ENCODE data around the gene CYB5A. TPM values are rescaled to one million over a fixed set of nuclear protein-coding genes. Genes with fewer than 3 reads are reported as not detected.
A peak's percentile ranks its signal among the peaks of the same experiment; 100 is the strongest.
"Not testable (repeated sequence)": the region's sequence is repeated elsewhere in the genome, so short reads cannot be mapped to it uniquely, and the experiment has no call there.

The CYB5A gene
- total RNA-seq, 1 donor from 2014 or later: 84.1 TPM

DNA sequence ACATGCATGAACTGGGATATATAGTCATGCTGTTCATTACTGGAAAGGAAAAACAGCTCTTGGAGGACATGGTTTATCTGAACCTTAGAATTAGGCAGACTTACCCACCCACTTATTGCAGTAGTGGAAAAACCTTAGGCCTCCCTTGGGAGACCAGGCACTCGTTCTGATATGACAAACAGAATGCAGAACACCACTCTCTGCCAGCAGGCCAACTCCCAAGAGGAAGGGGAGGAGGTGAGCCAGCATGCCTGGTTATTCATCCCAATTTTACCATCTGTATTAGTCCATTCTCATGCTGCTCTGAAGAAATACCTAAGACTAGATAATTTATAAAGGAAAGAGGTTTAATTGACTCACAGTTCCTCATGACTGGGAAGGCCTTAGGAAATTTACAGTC, 41.3 kb upstream of the CYB5A start:
- Histone ChIP-seq H3K36me3 (ENCODE audit: control insufficient read depth, insufficient read depth, low read length) (no peaks in the 10 kb centered on the region), H3K27me3 (ENCODE audit: control insufficient read depth, insufficient read depth, low read length) (no peaks in the 10 kb centered on the region), H3K4me3 (ENCODE audit: low read depth, low read length) (no peak overlapping the region)
- TF ChIP-seq, protein P1, sequence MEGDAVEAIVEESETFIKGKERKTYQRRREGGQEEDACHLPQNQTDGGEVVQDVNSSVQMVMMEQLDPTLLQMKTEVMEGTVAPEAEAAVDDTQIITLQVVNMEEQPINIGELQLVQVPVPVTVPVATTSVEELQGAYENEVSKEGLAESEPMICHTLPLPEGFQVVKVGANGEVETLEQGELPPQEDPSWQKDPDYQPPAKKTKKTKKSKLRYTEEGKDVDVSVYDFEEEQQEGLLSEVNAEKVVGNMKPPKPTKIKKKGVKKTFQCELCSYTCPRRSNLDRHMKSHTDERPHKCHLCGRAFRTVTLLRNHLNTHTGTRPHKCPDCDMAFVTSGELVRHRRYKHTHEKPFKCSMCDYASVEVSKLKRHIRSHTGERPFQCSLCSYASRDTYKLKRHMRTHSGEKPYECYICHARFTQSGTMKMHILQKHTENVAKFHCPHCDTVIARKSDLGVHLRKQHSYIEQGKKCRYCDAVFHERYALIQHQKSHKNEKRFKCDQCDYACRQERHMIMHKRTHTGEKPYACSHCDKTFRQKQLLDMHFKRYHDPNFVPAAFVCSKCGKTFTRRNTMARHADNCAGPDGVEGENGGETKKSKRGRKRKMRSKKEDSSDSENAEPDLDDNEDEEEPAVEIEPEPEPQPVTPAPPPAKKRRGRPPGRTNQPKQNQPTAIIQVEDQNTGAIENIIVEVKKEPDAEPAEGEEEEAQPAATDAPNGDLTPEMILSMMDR (IDR thresholded peaks at IDR 0.05; ENCODE audit: insufficient read depth, low read length, poor library complexity, severe bottlenecking): no peak
- no peak for DNase-seq (ENCODE audit: low read depth)

DNA sequence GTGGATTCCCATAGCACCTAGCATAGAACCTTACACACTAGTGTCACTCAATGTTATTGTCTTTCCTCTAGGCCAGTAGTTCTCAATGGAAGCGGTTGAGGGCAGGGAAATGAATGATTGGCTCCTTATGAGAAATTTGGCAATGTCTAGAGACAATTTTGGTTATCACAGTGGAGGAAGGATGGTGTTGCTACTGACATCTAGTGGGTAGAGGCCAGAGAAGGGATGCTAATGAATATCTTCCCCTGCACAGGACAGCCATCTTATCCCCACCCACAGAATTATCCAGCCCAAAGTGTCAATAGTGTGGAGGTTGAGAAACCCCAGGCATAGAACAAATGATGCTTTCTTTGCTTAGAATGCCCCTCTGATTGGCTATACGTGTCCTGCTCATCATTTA, 39.6 kb upstream of the CYB5A start:
- H3K27me3 ChIP-seq (ENCODE audit: control insufficient read depth, insufficient read depth, low read length): no peaks in the 10 kb centered on the region
- H3K4me3 ChIP-seq (ENCODE audit: low read depth, low read length): no peak overlapping the region
- TF ChIP-seq, protein P1 (IDR thresholded peaks at IDR 0.05; ENCODE audit: insufficient read depth, low read length, poor library complexity, severe bottlenecking): peak; percentile 54
- H3K36me3 ChIP-seq (ENCODE audit: control insufficient read depth, insufficient read depth, low read length): no peaks in the 10 kb centered on the region
- DNase-seq (ENCODE audit: low read depth): no peak

DNA sequence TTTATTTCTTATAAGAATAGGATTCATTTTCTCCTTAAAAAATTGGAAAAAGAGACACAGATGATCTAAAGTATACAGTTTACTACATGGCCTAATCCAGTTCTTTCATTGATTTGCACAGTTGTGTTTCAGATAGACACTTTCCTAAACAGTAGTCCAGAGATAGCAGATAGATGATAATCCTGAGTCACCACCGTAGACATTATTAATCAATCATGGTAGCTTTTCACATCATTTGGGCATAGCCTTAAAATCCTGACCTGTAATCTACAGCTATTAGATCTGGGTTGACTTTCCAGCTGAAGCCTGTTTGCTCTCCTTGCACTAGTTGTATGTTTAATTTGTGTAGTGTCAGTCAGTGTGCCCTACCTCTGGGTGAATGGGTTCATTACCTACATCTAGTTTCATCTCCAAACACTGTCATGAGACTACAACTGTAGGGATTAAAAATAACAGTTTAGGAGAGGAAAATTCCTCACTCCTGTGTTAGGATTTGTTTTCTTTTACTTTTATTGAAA, 38.0 kb upstream of the CYB5A start:
- DNase-seq (ENCODE audit: low read depth): no peak
- Histone ChIP-seq H3K36me3 (ENCODE audit: control insufficient read depth, insufficient read depth, low read length) (no peaks in the 10 kb centered on the region), H3K27me3 (ENCODE audit: control insufficient read depth, insufficient read depth, low read length) (no peaks in the 10 kb centered on the region), H3K4me3 (ENCODE audit: low read depth, low read length) (no peak overlapping the region)
- TF ChIP-seq, protein P1 (IDR thresholded peaks at IDR 0.05; ENCODE audit: insufficient read depth, low read length, poor library complexity, severe bottlenecking): no peak

DNA sequence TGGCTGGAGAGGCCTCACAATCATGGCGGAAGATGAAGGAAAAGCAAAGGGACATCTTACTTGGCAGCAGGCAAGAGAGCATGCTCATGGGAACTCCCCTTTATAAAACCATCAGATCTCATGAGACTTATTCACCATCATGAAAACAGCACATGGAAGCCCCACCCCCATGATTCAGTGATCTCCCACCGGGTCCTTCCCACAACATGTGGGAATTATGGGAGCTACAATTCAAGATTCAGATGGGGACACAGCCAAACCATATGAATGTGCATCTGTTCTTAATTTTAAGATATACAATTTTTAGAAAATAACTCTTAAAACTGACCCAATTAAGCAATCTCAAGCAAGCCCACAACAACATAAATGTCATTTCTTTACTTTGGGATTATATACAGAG, 36.4 kb upstream of the CYB5A start:
- Histone ChIP-seq H3K36me3 (ENCODE audit: control insufficient read depth, insufficient read depth, low read length) (no peaks in the 10 kb centered on the region), H3K4me3 (ENCODE audit: low read depth, low read length) (no peak overlapping the region), H3K27me3 (ENCODE audit: control insufficient read depth, insufficient read depth, low read length) (no peaks in the 10 kb centered on the region)
- DNase-seq (ENCODE audit: low read depth): no peak
- TF ChIP-seq, protein P1 (IDR thresholded peaks at IDR 0.05; ENCODE audit: insufficient read depth, low read length, poor library complexity, severe bottlenecking): no peak

DNA sequence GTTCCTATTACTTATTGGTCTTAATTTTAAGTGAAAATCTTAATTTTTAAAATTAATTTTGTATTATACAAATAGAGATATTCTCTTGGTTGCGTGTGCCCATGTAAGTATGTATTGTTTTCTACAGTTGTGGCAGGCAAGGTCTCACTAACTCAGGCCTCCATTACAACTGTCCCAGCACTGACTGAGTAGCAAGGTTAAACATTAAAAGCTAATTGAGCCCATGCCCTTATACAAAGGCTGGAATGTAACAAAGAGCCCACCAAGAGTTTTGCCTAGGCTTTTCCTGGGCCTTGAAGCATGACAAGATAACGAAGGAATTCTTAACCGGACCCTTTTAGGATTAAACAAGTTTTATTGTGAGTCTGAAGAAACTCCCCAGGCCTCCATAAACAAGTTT, 35.0 kb upstream of the CYB5A start:
- not testable (repeated sequence) for H3K27me3 ChIP-seq (ENCODE audit: control insufficient read depth, insufficient read depth, low read length); H3K4me3 ChIP-seq (ENCODE audit: low read depth, low read length); H3K36me3 ChIP-seq (ENCODE audit: control insufficient read depth, insufficient read depth, low read length)
- DNase-seq (ENCODE audit: low read depth): peak; percentile 34

DNA sequence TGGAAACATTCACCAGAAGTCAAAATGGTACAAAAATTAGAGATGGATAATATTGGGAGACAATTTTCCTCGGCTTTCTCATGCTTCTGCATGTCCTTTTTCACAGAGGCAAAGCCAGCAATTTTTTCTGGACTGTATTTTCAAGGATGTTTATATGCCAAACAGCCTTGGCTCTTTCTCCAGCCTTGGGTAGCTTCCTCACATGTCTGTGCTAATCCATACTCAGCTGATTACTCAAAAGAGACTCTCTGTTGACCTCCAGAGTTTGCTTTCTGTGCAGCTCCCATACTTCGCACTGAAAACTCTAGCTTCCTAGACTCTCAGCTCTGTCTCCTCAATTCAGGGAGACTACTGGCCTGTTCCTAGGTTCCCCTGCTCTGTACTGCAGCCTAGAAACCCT, 34.5 kb upstream of the CYB5A start:
- TF ChIP-seq, protein P1 (IDR thresholded peaks at IDR 0.05; ENCODE audit: insufficient read depth, low read length, poor library complexity, severe bottlenecking): no peak
- DNase-seq (ENCODE audit: low read depth): no peak
- H3K36me3 ChIP-seq (ENCODE audit: control insufficient read depth, insufficient read depth, low read length): no peaks in the 10 kb centered on the region
- H3K4me3 ChIP-seq (ENCODE audit: low read depth, low read length): no peak overlapping the region
- no peaks in the 10 kb centered on the region for H3K27me3 ChIP-seq (ENCODE audit: control insufficient read depth, insufficient read depth, low read length)

All from kidney epithelial cell (primary cell).